Hematopoietic multipotent progenitor cell treated with erythropoietin and hydrocortisone succinate and interleukin-3 and kit ligand, for 8 days (in vitro differentiated cells): ENCODE data around the gene RETREG1.
A peak's percentile ranks its signal among the peaks of the same experiment; 100 is the strongest.
"Not testable (repeated sequence)": the region's sequence is repeated elsewhere in the genome, so short reads cannot be mapped to it uniquely, and the experiment has no call there.

Source experiments
- DNase-seq: peaks from one replicate; pipeline ENCODE4 v3.0.0-alpha.2; 2015

The RETREG1 gene

GRCh38 chr5:16437977-16438376, 178.8 kb downstream of the RETREG1 start:
- DNase-seq = peak; percentile 12

- not testable (repeated sequence) for DNase-seq
Observed at GRCh38 chr5:16436065-16436682, 180.6 kb downstream of the RETREG1 start.

- DNase-seq = no peak
Observed at GRCh38 chr5:16431490-16431889, 185.3 kb downstream of the RETREG1 start.

- no peak for DNase-seq
Observed at GRCh38 chr5:16430349-16431089, 186.3 kb downstream of the RETREG1 start.

GRCh38 chr5:16428359-16428758, 188.4 kb downstream of the RETREG1 start:
- DNase-seq = no peak

GRCh38 chr5:16427587-16427986, 189.2 kb downstream of the RETREG1 start:
- no peak for DNase-seq
